HG03457 (cell line): ENCODE measurements around the gene CABP2.

ENCODE experiments used
- ATAC-seq: cut with Tn5 transposase; IDR thresholded peaks from one replicate; pipeline ENCODE4 v1.9.1; 2021; ENCODE audit warnings: moderate number of reproducible peaks; ENCODE audit not compliant: unreplicated experiment

CABP2 gene

GRCh38 chr11:67508486-67509121, 14.6 kb downstream of the CABP2 start:
- peak; percentile 31 for ATAC-seq

GRCh38 chr11:67507864-67508485, 15.3 kb downstream of the CABP2 start, which contains the start of gene CDK2AP2:
TSS of gene CDK2AP2 (minus strand) at chr11:67508162. CDS start at chr11:67508082, 80 bp downstream.
- ATAC-seq = peak; percentile 58

- no peak for ATAC-seq
Observed at GRCh38 chr11:67507242-67507863, 15.9 kb downstream of the CABP2 start.

- ATAC-seq = no peak
Observed at GRCh38 chr11:67506426-67507051, 16.7 kb downstream of the CABP2 start.

GRCh38 chr11:67505605-67506396, 17.4 kb downstream of the CABP2 start:
- ATAC-seq = no peak

GRCh38 chr11:67504950-67505581, 18.2 kb downstream of the CABP2 start, which contains the start of gene PITPNM1:
TSS of gene PITPNM1 (minus strand) at chr11:67505363. CDS start at chr11:67504180, 1,183 bp downstream.
- ATAC-seq = no peak

GRCh38 chr11:67504005-67504949, 19.0 kb downstream of the CABP2 start:
- no peak for ATAC-seq

- no peak for ATAC-seq
Observed at GRCh38 chr11:67503119-67504004, 19.9 kb downstream of the CABP2 start.

- ATAC-seq = no peak
Observed at GRCh38 chr11:67502328-67502979, 20.8 kb downstream of the CABP2 start.

GRCh38 chr11:67501854-67502253, 21.4 kb downstream of the CABP2 start:
- no peak for ATAC-seq

GRCh38 chr11:67500831-67501715, 22.2 kb downstream of the CABP2 start:
- ATAC-seq = no peak

- ATAC-seq = no peak
Observed at GRCh38 chr11:67500484-67500821, 22.8 kb downstream of the CABP2 start.

- ATAC-seq = no peak
Observed at GRCh38 chr11:67499808-67500483, 23.3 kb downstream of the CABP2 start.

- no peak for ATAC-seq
Observed at GRCh38 chr11:67498544-67498972, 24.7 kb downstream of the CABP2 start.

- no peak for ATAC-seq
Observed at GRCh38 chr11:67497656-67498291, 25.5 kb downstream of the CABP2 start.

- ATAC-seq = no peak
Observed at GRCh38 chr11:67496113-67496512, 27.1 kb downstream of the CABP2 start.
